Transverse colon (tissue), 4 donors: ENCODE measurements around the gene ESYT2. TPM values are rescaled to one million over a fixed set of nuclear protein-coding genes. Genes with fewer than 3 reads are reported as not detected.

ENCODE experiments used
- DNase-seq: peaks from one replicate; pipeline ENCODE4 v3.0.0-alpha.2; 2019
- H3K27ac ChIP-seq, 4 donors: fragments of 200-600 bp; sonication (generic); 2 replicates each; pipeline ENCODE4 v1.5.1; 2016 to 2018; ENCODE audit warnings: inconsistent platforms in 4 of 4
- H3K27me3 ChIP-seq: fragments of 200-600 bp; sonication (generic); 2 replicates; pipeline ENCODE4 v1.5.1; 2017; ENCODE audit warnings: inconsistent platforms
- H3K36me3 ChIP-seq, 4 donors: fragments of 200-600 bp; sonication (generic); 2 replicates each; pipeline ENCODE4 v1.5.1; 2017 to 2019; ENCODE audit warnings: inconsistent platforms in 4 of 4
- H3K4me1 ChIP-seq, 4 donors: fragments of 200-600 bp; sonication (generic); 2 replicates each; pipeline ENCODE4 v1.5.1; 2017 to 2020; ENCODE audit warnings: inconsistent platforms in 4 of 4
- H3K4me3 ChIP-seq, 4 donors: fragments of 200-600 bp; sonication (generic); 1 replicate in 1 of 4; 2 replicates in 3 of 4; pipeline versions ENCODE4 v1.5.1 to v1.6.1; 2017 to 2019; ENCODE audit warnings: inconsistent platforms in 4 of 4
- H3K9me3 ChIP-seq, 2 donors: fragments of 200-600 bp; sonication (generic); 2 replicates each; pipeline ENCODE4 v1.5.1; 2017 to 2019; ENCODE audit warnings: inconsistent platforms in 2 of 2
- EP300 ChIP-seq: sonication (generic); formaldehyde crosslinking; IDR thresholded peaks from one replicate; pipeline ENCODE4 v1.6.1; 2017; ENCODE audit warnings: antibody characterized with exemption, low read depth
- POLR2A ChIP-seq: fragments of 450-650 bp; IDR thresholded peaks from one replicate; pipeline ENCODE4 v1.6.1; 2016; ENCODE audit warnings: antibody characterized with exemption, mild to moderate bottlenecking, moderate library complexity
- POLR2AphosphoS5 ChIP-seq, 3 donors: sonication (generic); formaldehyde crosslinking; IDR thresholded peaks; one replicate each; pipeline ENCODE4 v1.6.1; 2016; ENCODE audit warnings: antibody characterized with exemption in 3 of 3
- WGBS, 2 donors: methylation state at CpG; one replicate each; pipeline ENCODE4 v1.1.5; 2018; ENCODE audit warnings: low coverage in 1 of 2; 5-methylcytosine and 5-hydroxymethylcytosine counted together
- in situ Hi-C, 4 donors: fragments of 200-750 bp; cut with MboI; loops; one replicate each; pipeline versions ENCODE4 v1.15.0 to v1.15.1; 2017; ENCODE audit warnings: low sequenced_read_pairs in 3 of 4, low pct_ligation_motif_present in 1 of 4, low pct_unique_long_range_greater_than_20kb in 1 of 4
- intact Hi-C: fragments of 100-400 bp; cut with DNase I; formaldehyde crosslinking; loops from one replicate; pipeline ENCODE4 v1.15.1; 2023; ENCODE audit warnings: low total_unique reads
- total RNA-seq, 4 donors: library from RNA; depleted of rRNA; stranded (reverse); fragments of >200 nt; gene quantifications; one replicate each; pipeline ENCODE4 v1.1.0, GENCODE V29; 2016
- TF ChIP-seq, protein P1 (sequence below), 5 experiments: fragments of 200-600 bp in 3 of 5; fragments of 450-650 bp in 2 of 5; sonication (generic) in 3 of 5; IDR thresholded peaks; 1 replicate in 2 of 5; 2 replicates in 3 of 5; pipeline ENCODE4 v1.5.1; 2016 to 2017; ENCODE audit warnings: antibody characterized with exemption in 5 of 5, inconsistent platforms in 3 of 5, mild to moderate bottlenecking in 2 of 5, moderate library complexity in 1 of 5

The ESYT2 gene
- total RNA-seq, 4 donors from 2014 or later: 78.6 to 113 (median 87.3) TPM

DNA sequence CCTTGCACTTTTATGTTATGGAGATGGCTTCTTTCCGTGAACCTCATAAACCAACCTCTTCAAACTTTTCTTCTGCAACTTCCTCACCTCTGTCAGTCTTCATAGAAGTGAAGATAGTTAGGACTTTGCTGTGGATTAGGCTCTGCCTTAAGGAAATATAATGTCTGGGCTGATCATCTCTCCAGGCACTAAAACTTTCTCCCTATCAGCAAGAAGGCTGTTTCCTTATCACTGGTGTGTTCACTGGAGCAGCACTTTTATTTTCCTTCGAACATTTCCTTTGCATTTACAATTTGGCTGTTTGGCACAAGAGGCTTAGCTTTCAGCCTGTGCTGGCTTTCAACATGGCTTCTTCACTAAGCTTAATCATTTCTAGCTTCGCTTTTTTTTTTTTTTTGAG lies 52.8 kb downstream of the ESYT2 start:
- Histone ChIP-seq H3K4me3 (no peak overlapping the region), H3K9me3 (no peaks in the 10 kb centered on the region), H3K4me1 (peaks cover 19 to 48% (median 36%) of the 10 kb centered on the region in 4 donors), H3K27me3 (no peaks in the 10 kb centered on the region), H3K36me3 (peaks cover 0 to 6% (median 0%) of the 10 kb centered on the region in 4 donors), H3K27ac (peak overlapping the region; percentile 74 to 80 (median 79))
- intact Hi-C loops (no loop called here), in situ Hi-C loops (no loop called here)
- DNase-seq: no peak
- WGBS, 2 donors: 52 to 54% methylated on average over 3 of the region's 3 CpGs
- TF ChIP-seq POLR2AphosphoS5 (IDR thresholded peaks at IDR 0.05) (peak in 1 of 3 donors; percentile 19), POLR2A (peak; percentile 31), EP300 (no peak)
- TF ChIP-seq, protein P1, sequence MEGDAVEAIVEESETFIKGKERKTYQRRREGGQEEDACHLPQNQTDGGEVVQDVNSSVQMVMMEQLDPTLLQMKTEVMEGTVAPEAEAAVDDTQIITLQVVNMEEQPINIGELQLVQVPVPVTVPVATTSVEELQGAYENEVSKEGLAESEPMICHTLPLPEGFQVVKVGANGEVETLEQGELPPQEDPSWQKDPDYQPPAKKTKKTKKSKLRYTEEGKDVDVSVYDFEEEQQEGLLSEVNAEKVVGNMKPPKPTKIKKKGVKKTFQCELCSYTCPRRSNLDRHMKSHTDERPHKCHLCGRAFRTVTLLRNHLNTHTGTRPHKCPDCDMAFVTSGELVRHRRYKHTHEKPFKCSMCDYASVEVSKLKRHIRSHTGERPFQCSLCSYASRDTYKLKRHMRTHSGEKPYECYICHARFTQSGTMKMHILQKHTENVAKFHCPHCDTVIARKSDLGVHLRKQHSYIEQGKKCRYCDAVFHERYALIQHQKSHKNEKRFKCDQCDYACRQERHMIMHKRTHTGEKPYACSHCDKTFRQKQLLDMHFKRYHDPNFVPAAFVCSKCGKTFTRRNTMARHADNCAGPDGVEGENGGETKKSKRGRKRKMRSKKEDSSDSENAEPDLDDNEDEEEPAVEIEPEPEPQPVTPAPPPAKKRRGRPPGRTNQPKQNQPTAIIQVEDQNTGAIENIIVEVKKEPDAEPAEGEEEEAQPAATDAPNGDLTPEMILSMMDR (IDR thresholded peaks at IDR 0.05): no peak

DNA sequence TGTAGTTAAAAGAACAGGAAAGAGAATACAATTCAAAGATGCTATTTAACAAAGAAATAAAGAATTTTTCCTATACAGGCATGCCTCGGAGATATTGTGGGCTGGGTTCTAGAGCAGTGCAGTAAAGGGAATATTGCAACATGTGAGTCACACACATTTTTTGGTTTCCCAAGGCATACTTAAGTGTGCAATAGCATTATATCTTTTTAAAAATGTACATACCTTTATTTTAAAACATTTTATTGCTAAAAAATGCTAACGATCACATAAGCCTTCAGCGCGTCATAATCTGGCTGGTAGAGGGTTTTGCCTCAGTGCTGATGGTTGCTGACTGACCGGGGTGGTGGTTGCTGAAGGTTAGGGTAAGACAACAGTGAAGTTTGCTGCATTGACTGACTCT lies 54.4 kb downstream of the ESYT2 start:
- Histone ChIP-seq H3K27me3 (no peaks in the 10 kb centered on the region), H3K9me3 (no peaks in the 10 kb centered on the region), H3K4me3 (no peak overlapping the region), H3K36me3 (no peaks in the 10 kb centered on the region), H3K27ac (no peak overlapping the region), H3K4me1 (peaks cover 19 to 45% (median 34%) of the 10 kb centered on the region in 4 donors)
- TF ChIP-seq POLR2A (no peak), POLR2AphosphoS5 (IDR thresholded peaks at IDR 0.05) (no peak), EP300 (no peak)
- TF ChIP-seq, protein P1 (IDR thresholded peaks at IDR 0.05): no peak
- WGBS, 2 donors: 95 to 97% methylated on average over 5 of the region's 5 CpGs
- DNase-seq: no peak
- intact Hi-C loops: no loop called here
- in situ Hi-C loops: no loop called here

DNA sequence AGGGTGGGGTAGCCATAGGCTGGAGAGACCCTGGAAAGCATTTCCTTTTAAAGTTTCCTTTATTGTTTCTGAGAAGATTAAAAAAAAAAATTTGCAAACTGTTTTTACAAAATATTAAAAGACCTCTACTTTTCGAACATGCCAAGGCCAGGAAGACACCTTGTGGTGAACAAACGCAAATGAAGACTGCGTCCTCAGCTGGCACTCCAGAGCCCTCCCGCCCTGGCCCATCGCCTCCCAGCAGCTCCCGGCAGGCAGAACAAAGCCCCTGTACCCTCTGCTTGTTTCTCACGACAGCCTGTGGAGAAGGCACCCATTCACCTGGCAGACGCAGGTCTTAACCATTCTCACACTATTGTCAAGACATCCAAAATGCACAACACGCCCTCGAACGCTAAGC lies 56.4 kb downstream of the ESYT2 start:
- 86 to 97% methylated on average over 6 to 11 of the region's 11 CpGs for WGBS, 2 donors
- in situ Hi-C loops: no loop called here
- Histone ChIP-seq H3K27ac (no peak overlapping the region), H3K27me3 (no peaks in the 10 kb centered on the region), H3K9me3 (no peaks in the 10 kb centered on the region), H3K4me3 (no peak overlapping the region), H3K4me1 (peaks cover 0 to 25% (median 15%) of the 10 kb centered on the region in 4 donors), H3K36me3 (no peaks in the 10 kb centered on the region)
- intact Hi-C loops: no loop called here
- no peak for DNase-seq
- TF ChIP-seq POLR2A (no peak), POLR2AphosphoS5 (IDR thresholded peaks at IDR 0.05) (no peak), EP300 (no peak)
- TF ChIP-seq, protein P1 (IDR thresholded peaks at IDR 0.05): no peak

DNA sequence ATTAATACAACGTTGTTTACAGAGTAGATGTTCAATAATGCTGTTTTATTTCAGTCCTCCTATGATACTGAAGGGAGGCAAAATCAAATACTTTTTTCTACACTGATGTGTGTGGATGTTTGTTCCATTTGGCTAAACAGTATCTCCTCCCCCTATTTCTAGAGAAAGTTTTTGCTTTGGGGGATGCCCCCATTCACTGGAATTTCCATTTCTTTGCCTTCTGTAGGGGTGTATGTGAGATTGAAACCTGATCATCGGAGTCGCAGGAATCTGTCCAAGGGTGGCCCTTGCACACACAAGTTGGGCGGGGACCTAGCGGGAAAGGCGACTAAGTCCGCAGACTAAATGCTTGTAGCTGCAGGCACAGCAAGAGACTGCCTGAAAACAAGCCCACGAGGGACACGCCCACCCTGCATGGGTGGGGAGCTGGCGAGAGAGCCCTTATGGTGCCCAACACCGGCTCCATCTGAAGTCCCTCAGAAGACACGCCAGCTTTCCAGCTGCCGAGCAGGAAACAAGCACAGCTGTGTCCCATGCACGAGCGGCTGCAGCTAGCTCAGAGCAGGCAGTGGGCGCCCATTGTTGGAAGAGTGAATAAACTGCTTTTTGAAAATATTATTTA lies 58.0 kb downstream of the ESYT2 start:
- Histone ChIP-seq H3K27me3 (no peaks in the 10 kb centered on the region), H3K4me3 (no peak overlapping the region), H3K9me3 (no peaks in the 10 kb centered on the region), H3K4me1 (peaks cover 0 to 10% (median 4%) of the 10 kb centered on the region in 4 donors), H3K27ac (no peak overlapping the region), H3K36me3 (no peaks in the 10 kb centered on the region)
- TF ChIP-seq EP300: no peak
- TF ChIP-seq, protein P1 (IDR thresholded peaks at IDR 0.05): no peak
- TF ChIP-seq POLR2A: no peak
- TF ChIP-seq POLR2AphosphoS5 (IDR thresholded peaks at IDR 0.05): no peak
- in situ Hi-C loops (no loop called here), intact Hi-C loops (no loop called here)
- DNase-seq: no peak
- 88 to 93% methylated on average over 2 to 16 of the region's 16 CpGs for WGBS, 2 donors
